HS-5 (cell line): Measurements from ENCODE around the gene CYP2R1.
A peak's percentile ranks its signal among the peaks of the same experiment; 100 is the strongest.
"Not testable (repeated sequence)": the region's sequence is repeated elsewhere in the genome, so short reads cannot be mapped to it uniquely, and the experiment has no call there.

Source experiments
- DNase-seq: peaks from one replicate; pipeline ENCODE4 v3.0.0-alpha.2; 2012; ENCODE audit warnings: low read depth

The CYP2R1 gene

GRCh38 chr11:14891143-14892035 is 642 bp downstream of the CYP2R1 start:
- DNase-seq: peak; percentile 68

- no peak for DNase-seq
Measured at GRCh38 chr11:14886513-14886912, 5.5 kb downstream of the CYP2R1 start.

DNA sequence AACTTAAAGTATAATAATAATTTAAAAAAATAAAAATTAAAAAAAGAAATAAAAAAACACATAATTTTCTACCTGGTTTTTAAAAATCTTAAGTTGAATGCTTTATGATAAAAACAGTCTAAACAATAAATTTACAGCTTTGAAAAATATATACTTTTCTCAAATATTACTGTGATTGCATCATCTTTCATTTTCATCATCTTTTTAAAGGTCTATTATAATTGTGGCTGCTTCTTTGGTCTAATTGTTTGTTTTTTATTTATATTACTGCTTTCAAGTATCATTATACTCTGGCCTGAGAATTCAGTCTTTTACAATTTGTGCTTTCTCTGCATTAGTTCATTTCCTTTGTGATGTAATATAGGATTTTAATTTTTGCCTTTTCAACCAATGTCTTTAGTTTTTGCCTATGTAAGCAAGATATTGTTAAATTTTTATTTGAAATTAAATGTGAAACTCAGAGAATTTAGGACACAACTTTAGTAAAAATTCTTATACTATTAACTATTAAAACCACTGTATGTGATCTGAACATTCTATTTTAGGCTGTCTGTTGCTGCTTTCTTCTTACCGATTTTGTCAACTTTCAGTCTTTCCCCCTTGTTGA is 7.3 kb downstream of the CYP2R1 start:
- DNase-seq: no peak

- not testable (repeated sequence) for DNase-seq
Measured at GRCh38 chr11:14883683-14884082, 8.3 kb downstream of the CYP2R1 start.

- no peak for DNase-seq
Measured at GRCh38 chr11:14882196-14882595, 9.8 kb downstream of the CYP2R1 start.

DNA sequence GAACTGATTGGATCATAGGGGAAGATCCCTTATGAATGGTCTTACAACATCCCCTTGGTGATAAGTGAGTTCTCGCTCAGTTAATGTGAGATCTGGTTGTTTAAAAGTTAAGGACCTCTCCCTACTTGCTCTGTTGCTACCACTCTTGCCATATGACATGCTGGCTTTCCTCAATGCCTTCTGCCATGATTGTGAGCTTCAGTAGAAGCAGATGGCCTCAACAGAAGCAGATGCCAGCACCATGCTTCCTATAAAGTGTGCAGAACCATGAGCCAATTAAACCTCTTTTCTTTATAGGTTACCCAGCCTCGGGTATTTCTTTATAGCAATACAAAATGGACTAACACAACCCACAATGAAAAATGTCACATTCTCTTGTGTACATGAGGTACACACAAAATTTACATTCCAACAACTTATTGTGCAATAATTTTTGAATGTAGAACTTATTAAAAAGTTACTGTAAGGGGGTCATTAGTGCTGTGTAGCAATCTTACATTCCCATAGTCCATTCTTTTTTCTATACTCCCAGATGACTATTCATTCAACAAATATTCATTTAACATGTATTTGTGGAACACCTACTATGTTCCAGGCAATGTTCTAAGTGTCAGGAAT is 10.3 kb downstream of the CYP2R1 start:
- no peak for DNase-seq

- no peak for DNase-seq
Measured at GRCh38 chr11:14875163-14875562, 16.9 kb downstream of the CYP2R1 start.

GRCh38 chr11:14873632-14874031 is 18.4 kb downstream of the CYP2R1 start:
- no peak for DNase-seq

DNA sequence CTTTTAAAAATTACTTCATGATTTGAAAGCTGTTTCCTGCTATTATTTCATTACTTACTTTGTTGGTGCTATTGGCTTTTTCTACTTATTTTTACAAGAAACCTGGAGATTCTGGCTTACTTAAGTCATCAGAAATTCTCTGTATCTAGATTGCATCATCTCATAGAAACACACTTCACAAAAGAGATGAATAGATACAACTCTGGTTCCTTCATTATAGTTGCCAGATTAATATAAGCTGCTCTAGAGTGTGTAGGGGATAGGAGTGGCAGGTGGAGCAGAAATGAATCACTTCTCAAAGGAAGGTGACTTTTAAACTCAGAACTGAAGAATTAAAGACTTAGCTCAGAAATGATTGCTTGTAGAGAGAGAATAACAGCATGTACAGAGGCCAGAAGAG is 20.0 kb downstream of the CYP2R1 start:
- DNase-seq: no peak

- DNase-seq: not testable (repeated sequence)
Measured at GRCh38 chr11:14863775-14864174, 28.3 kb downstream of the CYP2R1 start.

DNA sequence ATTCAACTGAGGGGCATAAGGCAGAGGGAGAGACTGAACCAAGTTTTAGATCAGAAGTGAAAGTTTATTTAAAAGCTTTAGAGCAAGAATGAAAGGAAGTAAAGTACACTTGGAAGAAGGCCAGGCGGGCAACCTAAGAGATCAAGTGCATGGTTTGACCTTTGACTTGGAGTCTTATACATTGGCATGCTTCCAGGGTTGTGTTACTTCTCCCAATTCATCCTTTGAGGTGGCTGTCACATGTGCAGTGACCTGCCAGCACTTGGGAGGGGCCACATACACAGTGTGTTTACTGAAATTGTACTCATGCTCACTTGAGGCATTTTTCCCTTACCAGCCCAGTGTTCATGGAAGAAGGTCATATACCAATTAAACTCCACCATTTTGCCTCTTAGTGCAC is 30.4 kb downstream of the CYP2R1 start:
- no peak for DNase-seq

DNA sequence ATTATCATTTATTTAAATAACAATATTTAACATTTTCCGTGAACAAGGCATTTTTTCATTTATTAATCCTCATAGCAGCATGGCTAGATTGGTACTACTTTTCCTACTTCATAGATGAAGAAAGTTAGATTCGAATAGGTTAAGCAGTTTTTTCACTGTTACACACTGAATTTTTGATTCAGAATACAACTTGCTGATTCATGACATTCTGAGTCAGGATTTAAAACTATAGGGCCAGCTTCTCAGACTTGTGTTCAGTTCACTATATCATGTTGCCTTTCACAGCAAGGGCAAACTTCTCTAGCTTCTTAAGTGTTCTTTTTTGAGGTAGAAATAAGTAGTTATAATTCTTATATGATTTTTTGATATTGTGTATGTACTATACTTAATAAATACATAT is 31.5 kb downstream of the CYP2R1 start:
- no peak for DNase-seq

GRCh38 chr11:14858404-14858803 is 33.6 kb downstream of the CYP2R1 start:
- DNase-seq: no peak

DNA sequence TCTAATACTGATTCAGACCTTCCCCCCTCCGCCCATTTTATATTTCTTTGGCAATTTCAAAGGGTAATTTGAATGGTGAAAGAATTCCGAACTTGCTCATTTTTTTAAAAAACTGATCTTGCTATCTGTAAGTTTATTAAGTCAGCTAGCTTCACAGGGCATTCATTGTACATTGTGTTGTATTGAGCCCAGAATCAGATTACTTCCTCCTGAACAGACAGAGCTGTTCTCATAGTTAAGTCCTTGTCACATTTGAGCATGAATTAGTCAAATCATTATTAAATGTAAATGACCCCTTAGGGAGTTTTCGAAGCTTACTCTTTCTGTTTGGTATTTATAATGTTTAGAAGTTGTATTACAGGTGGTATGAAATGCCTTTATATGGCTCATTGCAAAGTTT is 34.4 kb downstream of the CYP2R1 start:
- no peak for DNase-seq

DNA sequence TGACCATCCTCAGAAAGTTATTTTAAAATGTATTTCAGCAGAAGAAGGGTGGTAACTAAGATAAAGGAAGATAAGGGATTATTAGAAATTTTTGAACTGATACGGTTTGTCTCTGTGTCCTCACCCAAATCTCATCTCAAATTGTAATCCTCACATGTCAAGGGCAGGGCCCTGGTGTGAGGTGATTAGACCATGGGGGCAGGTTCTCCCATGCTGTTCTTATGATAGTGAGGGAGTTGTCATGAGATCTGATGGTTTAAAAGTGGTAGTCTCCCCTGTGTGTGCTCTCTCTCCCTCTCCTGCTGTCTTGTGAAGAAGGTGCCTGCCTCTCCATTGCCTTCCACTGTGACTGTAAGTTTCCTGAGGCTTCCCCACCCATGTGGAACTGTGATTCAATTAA is 36.1 kb downstream of the CYP2R1 start:
- no peak for DNase-seq

DNA sequence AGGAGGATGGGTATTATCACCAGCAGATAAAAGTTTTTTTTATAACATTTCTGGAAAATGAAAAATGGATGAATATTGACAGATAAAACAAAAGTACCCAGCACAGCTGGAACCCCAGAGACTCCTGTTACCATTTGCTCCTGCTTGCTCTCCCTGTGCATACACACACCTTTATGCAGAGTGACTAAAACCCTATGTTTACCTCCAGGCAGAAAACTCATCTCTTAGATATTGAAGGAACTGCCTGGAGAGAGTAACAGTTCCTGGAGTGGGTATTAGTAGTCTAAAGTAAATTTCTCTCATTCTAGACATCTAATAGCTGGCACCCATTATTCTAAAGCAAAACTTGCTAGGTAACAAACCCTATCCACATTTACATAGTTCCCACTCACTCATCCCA is 38.0 kb downstream of the CYP2R1 start:
- DNase-seq: no peak

DNA sequence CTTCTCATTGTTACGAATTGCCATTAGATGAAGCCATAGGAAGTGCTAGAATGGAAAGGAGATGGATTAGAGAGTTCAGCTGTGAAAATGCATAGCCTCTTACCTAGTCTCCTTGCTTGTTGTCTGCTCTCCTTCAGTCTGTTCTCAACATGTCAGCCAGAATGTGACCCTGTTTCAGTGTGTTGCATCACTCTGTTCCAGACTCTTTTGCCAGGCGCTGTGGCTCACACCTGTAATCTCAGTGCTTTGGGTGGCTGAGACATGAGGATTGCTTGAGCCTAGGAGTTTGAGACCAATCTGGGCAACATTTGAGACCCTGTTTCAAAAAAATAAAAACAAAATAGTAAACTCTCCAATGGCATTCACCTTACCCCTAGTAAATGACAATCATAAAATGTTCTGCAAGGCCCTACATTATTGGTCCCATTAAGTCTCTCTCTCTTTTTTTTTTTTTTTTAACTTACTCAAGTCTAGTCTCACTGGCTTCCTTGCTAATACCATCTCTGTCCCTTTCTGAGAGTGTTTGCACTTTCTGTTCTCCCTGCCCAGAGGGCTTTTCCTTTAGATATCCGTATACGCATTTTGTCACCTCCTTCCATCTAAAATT is 39.4 kb downstream of the CYP2R1 start:
- DNase-seq: no peak

- DNase-seq: no peak
Measured at GRCh38 chr11:14842002-14842401, 50.0 kb downstream of the CYP2R1 start.

DNA sequence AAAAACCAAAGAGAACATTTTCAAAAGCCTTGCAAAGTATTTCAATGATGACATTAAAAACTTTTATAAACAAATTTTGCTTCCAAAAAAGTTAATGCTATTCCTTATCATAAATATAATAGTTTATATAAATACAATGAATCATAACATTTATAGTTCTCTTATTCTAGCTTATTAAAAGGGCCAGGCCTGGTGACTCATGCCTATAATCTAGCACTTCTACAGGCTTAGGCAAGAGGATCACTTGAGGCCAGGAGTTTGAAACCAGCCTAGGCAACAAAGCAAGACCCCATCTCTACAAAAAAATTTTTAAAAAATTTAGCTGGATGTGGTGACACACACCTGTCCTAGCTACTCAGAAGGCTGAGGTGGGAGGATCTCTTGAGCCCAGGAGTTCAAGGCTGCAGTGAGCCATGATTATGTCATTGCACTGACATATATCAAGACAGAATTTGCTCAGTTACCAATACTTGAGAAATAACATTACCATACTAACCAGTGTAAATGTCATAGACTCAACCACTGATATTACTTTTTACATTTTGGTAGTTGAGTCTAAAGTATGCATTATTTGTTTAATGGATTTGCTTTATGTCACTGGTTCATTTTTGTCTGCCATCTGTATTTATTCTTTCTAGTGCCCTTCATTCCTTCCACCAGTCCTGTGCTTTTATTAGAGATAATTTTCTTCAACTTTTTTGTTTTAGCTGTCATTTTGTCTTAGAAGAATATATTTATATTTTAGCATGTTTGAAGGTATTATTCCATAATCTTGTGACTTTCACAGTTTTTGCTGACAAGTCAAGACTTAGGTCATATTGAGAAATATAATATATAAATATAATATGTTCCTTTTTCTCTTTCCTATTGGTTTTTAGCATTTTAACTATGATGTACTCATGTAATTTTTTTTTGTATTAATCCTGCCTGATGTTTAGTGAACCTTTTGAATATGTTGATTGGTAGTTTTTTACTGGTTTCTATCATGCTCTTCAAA is 56.2 kb downstream of the CYP2R1 start:
- DNase-seq: no peak
